HEK293T (cell line): ENCODE results near the gene SLC35G4.
A peak's percentile ranks its signal among the peaks of the same experiment; 100 is the strongest.

ENCODE experiments used
- CTCF ChIA-PET: fragments of 350-600 bp; formaldehyde crosslinking; extraction: SDS; loops from one replicate; lab custom pipeline; 2021; ENCODE audit warnings: antibody characterized with exemption, inconsistent platforms; lab: Yijun Ruan, JAX
- POLR2A ChIA-PET: fragments of 350-600 bp; formaldehyde crosslinking; extraction: SDS; loops from one replicate; lab custom pipeline; 2020; ENCODE audit warnings: antibody characterized with exemption, inconsistent platforms; lab: Yijun Ruan, JAX
- DNase-seq: peaks from one replicate; pipeline ENCODE4 v3.0.0; 2012; ENCODE audit warnings: mixed read lengths; ENCODE audit errors: extremely low spot score
- ARNT ChIP-seq: fragments of 450-650 bp; IDR thresholded peaks from 2 replicates; pipeline ENCODE4 v1.6.1; 2017; ENCODE audit warnings: mild to moderate bottlenecking
- BHLHE40 ChIP-seq: fragments of 450-650 bp; IDR thresholded peaks from 2 replicates; pipeline ENCODE4 v1.6.1; 2016; ENCODE audit warnings: mild to moderate bottlenecking, moderate library complexity, borderline replicate concordance
- CTBP1 ChIP-seq: fragments of 450-650 bp; IDR thresholded peaks from 2 replicates; pipeline ENCODE4 v1.6.1; 2016; ENCODE audit warnings: borderline replicate concordance
- ELF4 ChIP-seq: fragments of 450-650 bp; IDR thresholded peaks from 2 replicates; pipeline ENCODE4 v1.6.1; 2017; ENCODE audit warnings: antibody characterized with exemption
- FOXA1 ChIP-seq: fragments of 450-650 bp; IDR thresholded peaks from 2 replicates; pipeline ENCODE4 v1.6.1; 2016; ENCODE audit warnings: mild to moderate bottlenecking
- FOXK2 ChIP-seq: fragments of 450-650 bp; IDR thresholded peaks from 2 replicates; pipeline ENCODE4 v1.6.1; 2016; ENCODE audit warnings: mild to moderate bottlenecking
- FOXM1 ChIP-seq: fragments of 450-650 bp; IDR thresholded peaks from 2 replicates; pipeline ENCODE4 v1.6.1; 2017; ENCODE audit warnings: mild to moderate bottlenecking, borderline replicate concordance
- HDGF ChIP-seq: fragments of 450-650 bp; IDR thresholded peaks from 2 replicates; pipeline ENCODE4 v1.6.1; 2017; ENCODE audit warnings: antibody characterized with exemption, borderline replicate concordance
- L3MBTL2 ChIP-seq: fragments of 450-650 bp; conservative IDR thresholded peaks from 2 replicates; pipeline ENCODE4 v1.6.1; 2016; ENCODE audit warnings: mild to moderate bottlenecking
- LEF1 ChIP-seq: fragments of 450-650 bp; IDR thresholded peaks from 2 replicates; pipeline ENCODE4 v1.6.1; 2017; ENCODE audit warnings: mild to moderate bottlenecking, borderline replicate concordance
- NFRKB ChIP-seq: fragments of 450-650 bp; IDR thresholded peaks from 2 replicates; pipeline ENCODE4 v1.6.1; 2016; ENCODE audit warnings: mild to moderate bottlenecking, moderate library complexity
- SP1 ChIP-seq: fragments of 450-650 bp; IDR thresholded peaks from 2 replicates; pipeline ENCODE4 v1.6.1; 2017
- SUZ12 ChIP-seq: fragments of 450-650 bp; IDR thresholded peaks from 2 replicates; pipeline ENCODE4 v1.6.1; 2016; ENCODE audit warnings: mild to moderate bottlenecking
- TARDBP ChIP-seq: fragments of 450-650 bp; IDR thresholded peaks from 2 replicates; pipeline ENCODE4 v1.6.1; 2016
- ZNF384 ChIP-seq: fragments of 450-650 bp; IDR thresholded peaks from 2 replicates; pipeline ENCODE4 v1.6.1; 2016
- TF ChIP-seq, protein P1 (sequence below): fragments of 450-650 bp; IDR thresholded peaks from 2 replicates; pipeline ENCODE4 v1.6.1; 2016

SLC35G4 gene

DNA sequence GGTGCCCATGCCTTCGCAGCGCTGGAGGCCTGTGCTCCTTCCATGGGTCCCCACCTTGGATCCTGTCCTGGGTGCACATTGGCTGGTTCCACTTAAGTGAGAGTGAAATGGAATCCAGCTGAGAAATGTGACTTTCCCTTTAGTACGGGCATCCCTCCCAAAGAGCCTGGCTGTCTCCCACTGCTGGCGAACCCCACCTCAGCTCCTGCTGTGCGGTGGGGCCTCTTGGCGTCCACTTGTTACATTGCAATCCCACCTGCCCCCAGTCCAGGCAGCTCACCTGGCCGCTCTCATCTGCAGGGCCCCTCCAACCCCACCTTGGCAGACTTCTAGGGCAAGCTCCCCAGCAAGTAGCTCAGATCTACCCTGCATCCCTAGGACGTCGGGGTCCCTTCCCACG is 44.1 kb downstream of the SLC35G4 start:
- TF ChIP-seq CTBP1 (no peak), SP1 (no peak), HDGF (no peak)
- POLR2A ChIA-PET = no interaction called here
- DNase-seq = no peak
- CTCF ChIA-PET = no interaction called here

DNA sequence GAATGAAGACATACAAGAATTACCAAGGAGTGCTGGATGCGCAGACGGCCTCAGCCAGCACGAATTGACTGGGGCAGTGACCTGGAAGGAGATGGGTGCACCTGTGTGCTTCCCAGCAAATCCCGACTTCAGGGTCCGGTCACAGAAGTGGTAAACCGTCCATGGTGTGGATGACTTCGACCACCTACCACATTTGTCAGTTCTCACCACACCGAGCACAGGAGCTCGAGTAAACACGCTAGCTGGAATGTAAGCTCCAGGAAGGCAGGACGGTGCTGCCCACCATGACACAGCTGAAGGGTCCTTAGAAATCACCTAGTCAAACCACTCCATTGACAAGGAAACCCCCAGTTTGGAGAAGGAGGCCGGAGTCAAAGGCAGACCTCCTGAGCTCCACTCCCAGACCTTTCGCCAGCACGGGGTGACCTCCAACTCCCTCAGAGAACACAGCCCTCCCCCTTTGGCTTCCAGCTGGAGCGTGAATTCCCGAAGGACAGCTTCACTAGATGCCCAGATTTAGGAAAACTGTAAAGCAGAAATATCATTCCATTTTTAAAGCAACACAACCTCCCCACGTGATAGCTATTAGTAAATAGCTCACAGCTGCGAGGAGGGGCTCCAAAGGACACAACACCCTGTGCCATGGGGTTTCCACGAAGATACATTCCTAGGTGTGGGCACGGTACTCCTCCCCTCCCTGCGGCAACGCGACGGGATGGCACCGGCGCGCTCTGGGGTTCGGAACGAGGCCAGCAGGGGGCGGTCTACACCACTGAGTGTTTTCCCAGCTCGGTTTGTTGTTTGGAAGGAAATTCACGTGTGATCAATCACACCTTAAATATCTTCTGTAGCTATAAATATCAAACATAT is 45.6 kb downstream of the SLC35G4 start:
- CTCF ChIA-PET = interaction anchor here (0.6 to 3.6 kb wide), 10 partner anchors 8 to 453 kb away, joined by 3 to 23 read pairs (median 4); partner anchors contain the start of gene IMPA2
- no peak for TF ChIP-seq HDGF
- no peak for TF ChIP-seq ELF4
- TF ChIP-seq L3MBTL2 = no peak
- no peak for TF ChIP-seq ARNT
- TF ChIP-seq FOXK2 = no peak
- no peak for TF ChIP-seq CTBP1
- no peak for TF ChIP-seq LEF1
- TF ChIP-seq SP1 = no peak
- no peak for TF ChIP-seq TARDBP
- no peak for TF ChIP-seq FOXA1
- POLR2A ChIA-PET = interaction anchor here (0.5 kb wide), 1 partner anchor 12 kb away, joined by 3 read pairs; no protein-coding TSS in a partner anchor
- peak; percentile 68 for DNase-seq

DNA sequence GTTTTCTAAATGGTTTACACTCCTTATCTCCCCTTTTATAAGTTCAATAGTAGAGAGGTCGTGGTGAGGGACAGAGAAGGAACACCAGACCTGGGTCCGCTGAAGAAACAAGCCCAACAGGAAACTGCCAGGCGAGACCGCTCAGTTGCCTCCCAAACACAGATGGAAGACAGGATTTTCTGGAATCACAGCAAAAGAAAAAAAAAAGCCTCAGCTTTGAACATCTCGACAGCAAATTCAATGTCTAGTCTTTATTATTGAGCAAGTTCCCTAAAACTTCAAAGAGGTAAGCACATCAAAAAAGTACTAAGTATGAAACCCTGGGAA is 46.2 kb downstream of the SLC35G4 start:
- ChIA-PET POLR2A (interaction anchor here (0.5 kb wide), 1 partner anchor 11 kb away, joined by 3 read pairs; no protein-coding TSS in a partner anchor), CTCF (interaction anchor here (0.6 to 3.6 kb wide), 8 partner anchors 8 to 453 kb away, joined by 3 to 23 read pairs (median 4); partner anchors contain the start of gene IMPA2)
- no peak for DNase-seq
- TF ChIP-seq BHLHE40 (no peak), CTBP1 (no peak), HDGF (no peak)

DNA sequence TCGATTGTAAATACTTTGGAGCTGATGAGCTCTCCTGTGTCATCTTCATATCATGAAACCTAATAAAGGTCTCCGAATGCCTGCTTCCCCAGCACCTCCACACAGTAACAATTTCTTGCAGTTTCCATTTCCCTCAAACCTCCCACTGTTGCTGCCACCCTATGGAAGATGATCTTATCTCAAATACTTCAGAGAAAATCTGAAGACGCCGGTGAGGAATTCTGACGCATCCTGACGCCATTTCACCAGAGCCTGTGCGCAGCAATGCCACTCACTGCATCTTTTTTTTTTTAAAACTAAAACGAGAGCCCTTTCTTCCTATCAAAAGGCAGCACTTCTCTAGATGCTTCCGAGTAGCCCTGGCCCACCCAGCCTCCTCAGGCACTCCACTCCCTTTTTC is 47.8 kb downstream of the SLC35G4 start:
- CTCF ChIA-PET = interaction anchor here (1.1 to 3.6 kb wide), 2 partner anchors 71 to 83 kb away, joined by 4 to 23 read pairs; no protein-coding TSS in a partner anchor
- TF ChIP-seq ELF4 = no peak
- TF ChIP-seq SP1 = no peak
- TF ChIP-seq ARNT = no peak
- TF ChIP-seq TARDBP = no peak
- TF ChIP-seq ZNF384 = no peak
- no peak for TF ChIP-seq CTBP1
- TF ChIP-seq, protein P1, sequence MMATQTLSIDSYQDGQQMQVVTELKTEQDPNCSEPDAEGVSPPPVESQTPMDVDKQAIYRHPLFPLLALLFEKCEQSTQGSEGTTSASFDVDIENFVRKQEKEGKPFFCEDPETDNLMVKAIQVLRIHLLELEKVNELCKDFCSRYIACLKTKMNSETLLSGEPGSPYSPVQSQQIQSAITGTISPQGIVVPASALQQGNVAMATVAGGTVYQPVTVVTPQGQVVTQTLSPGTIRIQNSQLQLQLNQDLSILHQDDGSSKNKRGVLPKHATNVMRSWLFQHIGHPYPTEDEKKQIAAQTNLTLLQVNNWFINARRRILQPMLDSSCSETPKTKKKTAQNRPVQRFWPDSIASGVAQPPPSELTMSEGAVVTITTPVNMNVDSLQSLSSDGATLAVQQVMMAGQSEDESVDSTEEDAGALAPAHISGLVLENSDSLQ = no peak
- no peak for TF ChIP-seq FOXA1
- TF ChIP-seq LEF1 = no peak
- no peak for TF ChIP-seq HDGF
- TF ChIP-seq NFRKB = no peak
- TF ChIP-seq SUZ12 = no peak
- no peak for TF ChIP-seq L3MBTL2
- TF ChIP-seq BHLHE40 = no peak
- no peak for TF ChIP-seq FOXK2
- no peak for TF ChIP-seq FOXM1
- POLR2A ChIA-PET = interaction anchor here (0.9 kb wide), 1 partner anchor 9 kb away, joined by 3 read pairs; no protein-coding TSS in a partner anchor
- no peak for DNase-seq

DNA sequence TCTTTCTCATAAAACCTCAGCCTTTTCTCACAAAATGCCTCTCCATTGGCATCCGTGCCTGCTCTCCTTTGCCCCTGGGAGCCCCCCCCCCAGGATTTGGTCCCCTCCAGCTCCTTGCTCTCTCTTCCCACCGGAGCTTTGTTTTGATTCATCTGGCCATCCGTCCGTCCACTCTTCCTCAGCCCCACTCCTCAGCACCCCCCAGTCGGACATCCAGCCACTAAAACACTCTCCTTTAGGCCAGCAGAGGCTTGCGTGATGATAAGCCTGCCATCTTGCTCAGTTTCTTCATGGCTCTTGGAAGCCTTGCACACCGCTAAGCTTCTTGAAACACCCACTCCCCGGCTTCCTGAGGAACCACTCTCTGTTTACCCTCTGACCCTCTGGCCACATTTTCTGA is 48.2 kb downstream of the SLC35G4 start:
- ChIA-PET POLR2A (interaction anchor here (0.9 kb wide), 1 partner anchor 9 kb away, joined by 3 read pairs; no protein-coding TSS in a partner anchor), CTCF (interaction anchor here (1.1 to 3.6 kb wide), 3 partner anchors 71 to 83 kb away, joined by 3 to 23 read pairs (median 4); no protein-coding TSS in a partner anchor)
- TF ChIP-seq ARNT (no peak), CTBP1 (no peak), LEF1 (no peak), NFRKB (no peak)
- TF ChIP-seq, protein P1 = no peak

DNA sequence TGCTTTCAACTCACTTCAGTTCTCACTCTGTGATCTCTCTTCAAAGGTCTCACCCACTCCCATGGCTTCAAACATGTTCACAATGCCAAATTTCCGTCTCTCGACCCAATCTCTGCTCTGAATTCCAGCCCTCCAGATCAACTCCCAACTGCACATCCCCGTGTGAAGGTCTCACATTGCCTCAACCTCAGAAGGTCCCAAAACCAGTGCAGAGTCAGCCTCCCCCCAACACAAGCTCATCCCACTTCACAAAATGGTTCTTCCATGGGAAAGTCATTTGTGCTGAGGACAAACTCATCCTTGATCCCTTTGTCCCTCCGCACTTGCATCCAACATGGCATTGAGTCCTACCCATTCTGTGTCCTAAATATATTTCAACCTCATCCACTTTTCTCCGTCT is 48.6 kb downstream of the SLC35G4 start:
- ChIA-PET POLR2A (interaction anchor here (0.9 kb wide), 1 partner anchor 8 kb away, joined by 3 read pairs; no protein-coding TSS in a partner anchor), CTCF (interaction anchor here (1.2 to 3.6 kb wide), 2 partner anchors 70 to 75 kb away, joined by 3 to 23 read pairs; no protein-coding TSS in a partner anchor)
- TF ChIP-seq ELF4 = no peak
- no peak for TF ChIP-seq ZNF384
- no peak for TF ChIP-seq LEF1
- TF ChIP-seq NFRKB = no peak
- no peak for TF ChIP-seq FOXM1
- TF ChIP-seq FOXA1 = no peak
- no peak for TF ChIP-seq L3MBTL2
- no peak for TF ChIP-seq ARNT
- no peak for TF ChIP-seq SUZ12
- no peak for TF ChIP-seq CTBP1
- no peak for TF ChIP-seq BHLHE40
- no peak for TF ChIP-seq HDGF
- TF ChIP-seq FOXK2 = no peak
- TF ChIP-seq TARDBP = no peak
- DNase-seq = no peak

More for the DNA sequence above, 48.2 kb downstream of the SLC35G4 start:
- no peak for DNase-seq
